HCT116 (cell line): Measurements from ENCODE around the gene CCDC112. TPM values are rescaled to one million over a fixed set of nuclear protein-coding genes. Genes with fewer than 3 reads are reported as not detected.

ENCODE experiments used
- ATAC-seq: fragments of 200-7000 bp; cut with Tn5 transposase; 2 replicates; pipeline ENCODE4 v1.9.1; 2020; ENCODE audit warnings: mild to moderate bottlenecking, moderate library complexity
- BruUV-seq: library from RNA; stranded (reverse); fragments of 400-500 nt; replicated peaks from 2 replicates; lab custom pipeline; 2021; lab: Mats Ljungman, UMichigan
- CTCF ChIA-PET: fragments of 300-600 bp; sonication (Branson Sonifier 250); formaldehyde crosslinking; loops from one replicate; lab custom pipeline; 2021; ENCODE audit warnings: antibody characterized with exemption; lab: Charles Lee
- POLR2A ChIA-PET: fragments of 300-600, 350-600 bp; sonication (Branson Sonifier 250); formaldehyde crosslinking; loops from one replicate; lab custom pipeline; 2021; ENCODE audit warnings: antibody characterized with exemption; lab: Charles Lee
- RAD21 ChIA-PET, 2 experiments: fragments of 300-600 bp; sonication (Branson Sonifier 250); formaldehyde crosslinking; loops; one replicate each; lab custom pipeline; 2023; ENCODE audit warnings: low total read pairs in 2 of 2; ENCODE audit not compliant: uncharacterized antibody in 2 of 2, unreplicated experiment in 2 of 2, low non-redundant PET in 1 of 2; lab: Charles Lee
- DNase-seq: peaks from one replicate; pipeline ENCODE4 v3.0.0-alpha.2; 2010; ENCODE audit warnings: low read depth, low spot score
- H2AFZ ChIP-seq: fragments of 200-600 bp; shearing (Covaris generic), sonication (generic); 2 replicates; pipeline ENCODE4 v1.6.1; 2017; ENCODE audit warnings: low read depth, mixed run types, mixed read lengths, antibody characterized with exemption, low read length; ENCODE audit not compliant: poor library complexity, severe bottlenecking
- H3K27ac ChIP-seq: 2 replicates; pipeline ENCODE4 v1.5.1; 2012; ENCODE audit warnings: low read depth, low read length
- H3K27me3 ChIP-seq: fragments of 200-600 bp; sonication (generic); 2 replicates; pipeline ENCODE4 v1.6.1; 2016; ENCODE audit warnings: mixed run types, low read length, mixed read lengths; ENCODE audit not compliant: insufficient read depth
- H3K36me3 ChIP-seq, 2 experiments: fragments of 200-500 bp in 1 of 2; fragments of 200-600 bp in 1 of 2; sonication (Bioruptor generic) in 1 of 2; sonication (generic) in 1 of 2; 2 replicates each; pipeline versions ENCODE4 v1.5.1 to v1.6.1; 2014 to 2016; ENCODE audit warnings: low read length in 2 of 2, inconsistent platforms in 1 of 2, mixed read lengths in 1 of 2, mixed run types in 1 of 2; ENCODE audit not compliant: insufficient read depth in 2 of 2, control insufficient read depth in 1 of 2
- H3K4me1 ChIP-seq, 2 experiments: fragments of 200-600 bp in 1 of 2; sonication (generic) in 1 of 2; 2 replicates each; pipeline versions ENCODE4 v1.5.1 to v1.6.1; 2012 to 2017; ENCODE audit warnings: low read length in 2 of 2, inconsistent platforms in 1 of 2, mild to moderate bottlenecking in 1 of 2, mixed read lengths in 1 of 2, mixed run types in 1 of 2, moderate library complexity in 1 of 2; ENCODE audit not compliant: insufficient read depth in 2 of 2, control insufficient read depth in 1 of 2
- H3K4me2 ChIP-seq: fragments of 200-600 bp; sonication (generic); 2 replicates; pipeline ENCODE4 v1.6.1; 2017; ENCODE audit warnings: mixed run types, low read length, mixed read lengths
- H3K4me3 ChIP-seq, 2 experiments: fragments of 200-600 bp in 1 of 2; sonication (generic) in 1 of 2; replicated peaks in 1 of 2; 2 replicates each; pipeline ENCODE4 v1.5.1; 2011 to 2016; ENCODE audit warnings: low read length in 2 of 2, control low read depth in 1 of 2, low read depth in 1 of 2, mild to moderate bottlenecking in 1 of 2, mixed read lengths in 1 of 2, mixed run types in 1 of 2
- H3K79me2 ChIP-seq: fragments of 200-600 bp; sonication (generic); 2 replicates; pipeline ENCODE4 v1.6.1; 2017; ENCODE audit warnings: mild to moderate bottlenecking, mixed run types, low read length, moderate library complexity, mixed read lengths; ENCODE audit not compliant: insufficient read depth
- H3K9ac ChIP-seq: fragments of 200-600 bp; sonication (generic); 2 replicates; pipeline ENCODE4 v1.6.1; 2016; ENCODE audit warnings: low read length, mixed read lengths
- H3K9me2 ChIP-seq: fragments of 200-600 bp; sonication (generic), shearing (Covaris generic); 2 replicates; pipeline ENCODE4 v1.6.1; 2017; ENCODE audit warnings: mixed run types, mild to moderate bottlenecking, moderate library complexity; ENCODE audit not compliant: insufficient read depth
- H3K9me3 ChIP-seq, 2 experiments: fragments of 200-500 bp in 1 of 2; fragments of 200-600 bp in 1 of 2; sonication (Bioruptor generic) in 1 of 2; sonication (generic) in 1 of 2; 2 replicates each; pipeline ENCODE4 v1.6.1; 2014 to 2017; ENCODE audit warnings: low read length in 2 of 2, mixed read lengths in 2 of 2, inconsistent platforms in 1 of 2, low read depth in 1 of 2, mild to moderate bottlenecking in 1 of 2, mixed run types in 1 of 2, moderate library complexity in 1 of 2; ENCODE audit not compliant: control insufficient read depth in 1 of 2, insufficient read depth in 1 of 2
- H4K20me1 ChIP-seq: fragments of 200-600 bp; sonication (generic), shearing (Covaris generic); 2 replicates; pipeline ENCODE4 v1.6.1; 2017; ENCODE audit warnings: mixed run types, mild to moderate bottlenecking, moderate library complexity; ENCODE audit not compliant: insufficient read depth
- ATF3 ChIP-seq: IDR thresholded peaks from 2 replicates; pipeline ENCODE4 v1.6.1; 2012
- CBX3 ChIP-seq: IDR thresholded peaks from 2 replicates; pipeline ENCODE4 v1.6.1; 2012; ENCODE audit warnings: low read depth
- CEBPB ChIP-seq: IDR thresholded peaks from 2 replicates; pipeline ENCODE4 v1.6.1; 2012; ENCODE audit warnings: low read depth
- ELF1 ChIP-seq: IDR thresholded peaks from 2 replicates; pipeline ENCODE4 v1.6.1; 2012; ENCODE audit warnings: low read depth, borderline replicate concordance
- EZH2phosphoT487 ChIP-seq: fragments of 200-600 bp; IDR thresholded peaks from 2 replicates; pipeline ENCODE4 v1.6.1; 2018; ENCODE audit warnings: antibody characterized with exemption, borderline replicate concordance
- FOSL1 ChIP-seq: IDR thresholded peaks from 2 replicates; pipeline ENCODE4 v1.6.1; 2012; ENCODE audit warnings: low read depth
- JUND ChIP-seq: IDR thresholded peaks from 2 replicates; pipeline ENCODE4 v1.6.1; 2012
- REST ChIP-seq: IDR thresholded peaks from 2 replicates; pipeline ENCODE4 v1.6.1; 2012; ENCODE audit warnings: low read depth
- SIN3A ChIP-seq: IDR thresholded peaks from 2 replicates; pipeline ENCODE4 v1.6.1; 2012; ENCODE audit warnings: low read depth
- SP1 ChIP-seq: IDR thresholded peaks from 2 replicates; pipeline ENCODE4 v1.6.1; 2012; ENCODE audit warnings: low read depth
- YY1 ChIP-seq: IDR thresholded peaks from 2 replicates; pipeline ENCODE4 v1.6.1; 2011; ENCODE audit warnings: low read length, low read depth, moderate library complexity, mild to moderate bottlenecking; ENCODE audit not compliant: insufficient replicate concordance; ENCODE audit errors: extremely low read depth
- ZFX ChIP-seq: fragments of 450-650 bp; IDR thresholded peaks from 2 replicates; pipeline ENCODE4 v1.6.1; 2017
- ZNF274 ChIP-seq: fragments of 200-500 bp; sonication (Bioruptor generic); IDR thresholded peaks from 2 replicates; pipeline ENCODE4 v1.6.1; 2014; ENCODE audit warnings: mild to moderate bottlenecking, low read depth, low read length, inconsistent platforms
- intact Hi-C: fragments of 100-400 bp; cut with micrococcal nuclease; formaldehyde crosslinking; loops from 2 replicates; pipeline ENCODE4 v1.10.0; 2022
- total RNA-seq: library from RNA; stranded (reverse); gene quantifications from one replicate; pipeline ENCODE4 v1.2.1, GENCODE V29; 2021; ENCODE audit not compliant: unreplicated experiment

Gene CCDC112
- total RNA-seq, 1 experiment from 2014 or later, result 13.7 TPM

GRCh38 chr5:115343855-115344254 is 47.4 kb upstream of the CCDC112 start:
- CTCF ChIA-PET, result no interaction called here
- TF ChIP-seq CEBPB (peak; percentile 40; the same call in 1 of the 2 replicates), ZFX (no peak), ELF1 (no peak), EZH2phosphoT487 (no peak), SP1 (0 out of 2 replicates have a peak, but pooled peaks have one; percentile 18), ATF3 (peak; percentile 19; the same call in 1 of the 2 replicates), REST (no peak), FOSL1 (peak; percentile 35), SIN3A (no peak), CBX3 (no peak), ZNF274 (no peak), JUND (peak; percentile 29; the same call in 1 of the 2 replicates), YY1 (no peak)
- TF ChIP-seq, all 23 proteins: peak for 5
- H3K9me3 ChIP-seq, result no peaks in the 10 kb centered on the region
- no peaks in the 10 kb centered on the region for H3K9me2 ChIP-seq
- RAD21 ChIA-PET, result no interaction called here
- intact Hi-C loops, result loop anchor here (10.0 kb wide), 1 partner anchor 1119 kb away; no protein-coding TSS in a partner anchor
- no peak overlapping the region for H2AFZ ChIP-seq
- no peaks in the 10 kb centered on the region for H3K36me3 ChIP-seq
- H3K79me2 ChIP-seq, result no peaks in the 10 kb centered on the region
- DNase-seq, result no peak
- BruUV-seq, result no TSS peak
- no peak overlapping the region for H3K4me3 ChIP-seq
- H3K27me3 ChIP-seq, result no peaks in the 10 kb centered on the region
- no peak for ATAC-seq
- POLR2A ChIA-PET, result interaction anchor here (1.2 kb wide), 1 partner anchor 13 kb away, joined by 3 read pairs; no protein-coding TSS in a partner anchor
- no peak overlapping the region for H3K27ac ChIP-seq
- no peaks in the 10 kb centered on the region for H4K20me1 ChIP-seq
- peaks cover 0 to 2% of the 10 kb centered on the region in 2 experiments; a peak in 2 of 4 replicates for H3K4me1 ChIP-seq
- no peak overlapping the region for H3K4me2 ChIP-seq
- no peak overlapping the region for H3K9ac ChIP-seq
